WTC11 (cell line): ENCODE results near the gene RAB11FIP3. TPM values are rescaled to one million over a fixed set of nuclear protein-coding genes. Genes with fewer than 3 reads are reported as not detected.
A peak's percentile ranks its signal among the peaks of the same experiment; 100 is the strongest.

Source experiments
- ATAC-seq: fragments of 200-7000 bp; cut with Tn5 transposase; 2 replicates; pipeline ENCODE4 v1.10.0; 2021; ENCODE audit warnings: mild to moderate bottlenecking, moderate library complexity
- CTCF ChIA-PET: fragments of 300-600 bp; sonication (Branson Sonifier 250); formaldehyde crosslinking; loops from one replicate; lab custom pipeline; 2021; ENCODE audit warnings: antibody characterized with exemption; lab: Charles Lee
- POLR2A ChIA-PET: fragments of 350-600 bp; sonication (Branson Sonifier 250); formaldehyde crosslinking; loops from one replicate; lab custom pipeline; 2021; ENCODE audit warnings: antibody characterized with exemption; lab: Charles Lee
- DNase-seq: peaks from one replicate; pipeline ENCODE4 v3.0.0; 2021; ENCODE audit warnings: low spot score
- H3K27ac Mint-ChIP-seq: 2 replicates; pipeline ENCODE4 v1.8.0; 2021; ENCODE audit warnings: mixed read lengths
- H3K27me3 Mint-ChIP-seq: 2 replicates; pipeline ENCODE4 v1.8.0; 2021; ENCODE audit warnings: low read depth, mild to moderate bottlenecking, moderate library complexity, mixed read lengths
- H3K36me3 Mint-ChIP-seq: 2 replicates; pipeline ENCODE4 v1.8.0; 2021; ENCODE audit warnings: mixed read lengths
- H3K4me1 Mint-ChIP-seq: 2 replicates; pipeline ENCODE4 v1.8.0; 2022; ENCODE audit warnings: mixed read lengths
- H3K4me3 Mint-ChIP-seq: 2 replicates; pipeline ENCODE4 v1.8.0; 2021; ENCODE audit warnings: mild to moderate bottlenecking, moderate library complexity, mixed read lengths
- H3K9me3 Mint-ChIP-seq: 2 replicates; pipeline ENCODE4 v1.8.0; 2021; ENCODE audit warnings: mixed read lengths
- AR ChIP-seq: fragments of 250-450 bp; sonication (Bioruptor Pico); IDR thresholded peaks from 2 replicates; pipeline ENCODE4 v1.9.0; 2021; ENCODE audit warnings: mild to moderate bottlenecking
- CREB1 ChIP-seq: sonication (generic); formaldehyde crosslinking; IDR thresholded peaks from 2 replicates; pipeline ENCODE4 v1.8.0; 2023; ENCODE audit warnings: mild to moderate bottlenecking, missing genetic modification reagents
- EMX1 ChIP-seq: fragments of 250-450 bp; sonication (Bioruptor Pico); IDR thresholded peaks from 2 replicates; pipeline ENCODE4 v1.8.0; 2021; ENCODE audit warnings: mild to moderate bottlenecking
- GABPB1 ChIP-seq: sonication (generic); formaldehyde crosslinking; IDR thresholded peaks from 2 replicates; pipeline ENCODE4 v1.8.1; 2023; ENCODE audit warnings: mild to moderate bottlenecking, missing genetic modification reagents
- HMGA2 ChIP-seq: fragments of 250-450 bp; sonication (Bioruptor Pico); IDR thresholded peaks from 2 replicates; pipeline ENCODE4 v1.4.0; 2021; ENCODE audit warnings: mild to moderate bottlenecking, moderate library complexity
- JAZF1 ChIP-seq: fragments of 250-450 bp; sonication (Bioruptor Pico); IDR thresholded peaks from 2 replicates; pipeline ENCODE4 v1.9.0; 2021; ENCODE audit warnings: moderate library complexity, mild to moderate bottlenecking, inconsistent platforms
- MXD4 ChIP-seq: fragments of 250-450 bp; sonication (Bioruptor Pico); IDR thresholded peaks from 2 replicates; pipeline ENCODE4 v1.8.0; 2021; ENCODE audit warnings: mild to moderate bottlenecking, moderate library complexity, borderline replicate concordance
- PRRX2 ChIP-seq: fragments of 250-450 bp; sonication (Bioruptor Pico); IDR thresholded peaks from 2 replicates; pipeline ENCODE4 v1.8.0; 2021; ENCODE audit warnings: mild to moderate bottlenecking
- TCF7 ChIP-seq: sonication (generic); formaldehyde crosslinking; IDR thresholded peaks from 2 replicates; pipeline ENCODE4 v1.8.0; 2022; ENCODE audit warnings: mild to moderate bottlenecking, low read depth, missing genetic modification reagents, moderate library complexity
- ZNF138 ChIP-seq: sonication (generic); formaldehyde crosslinking; conservative IDR thresholded peaks from 2 replicates; pipeline ENCODE4 v1.8.1; 2022; ENCODE audit warnings: mild to moderate bottlenecking, moderate library complexity, missing genetic modification reagents
- ZSCAN18 ChIP-seq: fragments of 250-450 bp; sonication (Bioruptor Pico); IDR thresholded peaks from 2 replicates; pipeline ENCODE4 v2.1.2; 2022; ENCODE audit warnings: mild to moderate bottlenecking, moderate library complexity
- total RNA-seq: library from RNA; stranded (reverse); gene quantifications from 3 replicates; pipeline ENCODE4 v1.2.3, GENCODE V29; 2021
- TF ChIP-seq, protein P1 (sequence below): sonication (generic); formaldehyde crosslinking; IDR thresholded peaks from 2 replicates; pipeline ENCODE4 v1.8.1; 2023; ENCODE audit warnings: mild to moderate bottlenecking, missing genetic modification reagents
- TF ChIP-seq, protein P2 (sequence below): fragments of 250-450 bp; sonication (Bioruptor Pico); IDR thresholded peaks from 2 replicates; pipeline ENCODE4 v1.9.0; 2021; ENCODE audit warnings: moderate library complexity, mild to moderate bottlenecking, inconsistent platforms, borderline replicate concordance
- TF ChIP-seq, protein P3 (sequence below): sonication (generic); formaldehyde crosslinking; IDR thresholded peaks from 2 replicates; pipeline ENCODE4 v1.8.0; 2022; ENCODE audit warnings: missing genetic modification reagents
- TF ChIP-seq, protein P4 (sequence below): sonication (generic); formaldehyde crosslinking; IDR thresholded peaks from 2 replicates; pipeline ENCODE4 v1.8.1; 2023; ENCODE audit warnings: mild to moderate bottlenecking, missing genetic modification reagents
- TF ChIP-seq, protein P5 (sequence below): sonication (generic); formaldehyde crosslinking; IDR thresholded peaks from 2 replicates; pipeline ENCODE4 v1.8.1; 2023; ENCODE audit warnings: mild to moderate bottlenecking, missing genetic modification reagents, moderate library complexity

The RAB11FIP3 gene
- total RNA-seq, 1 experiment from 2014 or later, result 38.6 TPM

- CTCF ChIA-PET, result interaction anchor here (1.1 to 1.2 kb wide), 2 partner anchors 10 to 13 kb away, joined by 3 read pairs; partner anchors contain the start of gene CAPN15
- Mint-ChIP-seq H3K27ac (no peak overlapping the region), H3K36me3 (peaks cover 3% of the 10 kb centered on the region; the same call in 1 of the 2 replicates), H3K4me3 (no peak overlapping the region), H3K9me3 (no peaks in the 10 kb centered on the region), H3K27me3 (no peaks in the 10 kb centered on the region), H3K4me1 (no peaks in the 10 kb centered on the region)
- ATAC-seq, result no peak
- POLR2A ChIA-PET, result no interaction called here
- no peak for DNase-seq
- TF ChIP-seq ZNF138 (CRISPR knock-in tag) (no peak), AR (no peak), JAZF1 (CRISPR knock-in tag) (no peak), EMX1 (CRISPR knock-in tag) (no peak)
These were observed 111.3 kb downstream of the RAB11FIP3 start for GRCh38 chr16:536746-537145.

DNA sequence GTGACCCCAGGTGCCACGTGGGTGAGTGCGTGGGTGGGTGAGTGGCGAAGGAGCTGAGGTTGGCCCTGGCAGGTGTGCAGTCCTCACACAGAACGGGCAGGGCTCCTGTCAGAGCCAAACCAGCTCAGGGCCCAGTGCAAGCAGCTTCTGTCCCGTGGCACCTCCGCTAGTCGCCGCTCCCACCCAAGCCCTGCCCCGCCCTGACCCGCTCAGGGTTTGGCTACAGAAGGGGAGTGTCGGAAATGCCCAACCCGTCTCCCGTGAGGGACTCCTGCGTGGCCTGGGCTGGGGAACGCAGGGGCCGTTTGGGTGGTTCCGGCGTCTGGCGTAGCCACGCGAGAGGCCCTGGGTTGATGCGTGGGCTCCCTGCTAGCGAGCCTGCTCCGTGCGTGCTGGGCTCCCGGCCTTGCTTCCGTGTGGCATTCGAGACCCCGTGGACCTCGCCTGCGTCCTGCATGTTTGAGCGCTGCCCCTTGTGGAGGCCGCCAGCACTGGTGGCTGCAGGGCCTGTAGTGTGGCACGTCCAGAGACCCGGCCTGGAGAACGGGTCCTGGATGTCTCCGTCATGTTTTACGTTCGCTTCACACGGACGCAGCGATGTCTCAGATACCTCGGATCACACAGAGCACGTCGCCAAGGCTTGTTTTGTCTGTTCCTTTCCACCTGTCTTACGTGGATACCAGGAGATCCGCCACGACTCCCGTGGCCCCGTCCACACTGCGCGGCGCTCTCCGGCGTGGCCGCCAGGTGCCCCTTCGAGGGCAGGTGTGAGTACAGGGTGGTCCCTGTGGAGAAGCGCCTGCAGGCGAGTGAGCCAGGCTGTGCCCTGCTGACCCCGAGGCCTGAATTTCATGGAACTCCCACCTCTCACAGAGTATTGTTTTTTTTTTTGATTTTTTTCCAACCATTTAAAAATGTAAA is 112.2 kb downstream of the RAB11FIP3 start:
- TF ChIP-seq, protein P1, sequence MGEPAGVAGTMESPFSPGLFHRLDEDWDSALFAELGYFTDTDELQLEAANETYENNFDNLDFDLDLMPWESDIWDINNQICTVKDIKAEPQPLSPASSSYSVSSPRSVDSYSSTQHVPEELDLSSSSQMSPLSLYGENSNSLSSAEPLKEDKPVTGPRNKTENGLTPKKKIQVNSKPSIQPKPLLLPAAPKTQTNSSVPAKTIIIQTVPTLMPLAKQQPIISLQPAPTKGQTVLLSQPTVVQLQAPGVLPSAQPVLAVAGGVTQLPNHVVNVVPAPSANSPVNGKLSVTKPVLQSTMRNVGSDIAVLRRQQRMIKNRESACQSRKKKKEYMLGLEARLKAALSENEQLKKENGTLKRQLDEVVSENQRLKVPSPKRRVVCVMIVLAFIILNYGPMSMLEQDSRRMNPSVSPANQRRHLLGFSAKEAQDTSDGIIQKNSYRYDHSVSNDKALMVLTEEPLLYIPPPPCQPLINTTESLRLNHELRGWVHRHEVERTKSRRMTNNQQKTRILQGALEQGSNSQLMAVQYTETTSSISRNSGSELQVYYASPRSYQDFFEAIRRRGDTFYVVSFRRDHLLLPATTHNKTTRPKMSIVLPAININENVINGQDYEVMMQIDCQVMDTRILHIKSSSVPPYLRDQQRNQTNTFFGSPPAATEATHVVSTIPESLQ (CRISPR knock-in tag), result no peak
- TF ChIP-seq, protein P2, sequence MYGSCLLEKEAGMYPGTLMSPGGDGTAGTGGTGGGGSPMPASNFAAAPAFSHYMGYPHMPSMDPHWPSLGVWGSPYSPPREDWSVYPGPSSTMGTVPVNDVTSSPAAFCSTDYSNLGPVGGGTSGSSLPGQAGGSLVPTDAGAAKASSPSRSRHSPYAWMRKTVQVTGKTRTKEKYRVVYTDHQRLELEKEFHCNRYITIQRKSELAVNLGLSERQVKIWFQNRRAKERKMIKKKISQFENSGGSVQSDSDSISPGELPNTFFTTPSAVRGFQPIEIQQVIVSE (CRISPR knock-in tag), result no peak
- TF ChIP-seq, all 79 proteins: peak for 0
- peaks cover 3% of the 10 kb centered on the region; the same call in 1 of the 2 replicates for H3K36me3 Mint-ChIP-seq
- H3K4me1 Mint-ChIP-seq, result no peaks in the 10 kb centered on the region
- CTCF ChIA-PET, result interaction anchor here (1.6 kb wide), 1 partner anchor 10 kb away, joined by 4 read pairs; the partner anchor contains the start of gene CAPN15
- POLR2A ChIA-PET, result no interaction called here
- peak; percentile 50 for DNase-seq
- H3K4me3 Mint-ChIP-seq, result no peak overlapping the region
- H3K27me3 Mint-ChIP-seq, result no peaks in the 10 kb centered on the region
- H3K27ac Mint-ChIP-seq, result peak overlapping the region; percentile 72; the same call in 1 of the 2 replicates
- ATAC-seq, result no peak; the same call in 1 of the 2 replicates
- H3K9me3 Mint-ChIP-seq, result no peaks in the 10 kb centered on the region

DNA sequence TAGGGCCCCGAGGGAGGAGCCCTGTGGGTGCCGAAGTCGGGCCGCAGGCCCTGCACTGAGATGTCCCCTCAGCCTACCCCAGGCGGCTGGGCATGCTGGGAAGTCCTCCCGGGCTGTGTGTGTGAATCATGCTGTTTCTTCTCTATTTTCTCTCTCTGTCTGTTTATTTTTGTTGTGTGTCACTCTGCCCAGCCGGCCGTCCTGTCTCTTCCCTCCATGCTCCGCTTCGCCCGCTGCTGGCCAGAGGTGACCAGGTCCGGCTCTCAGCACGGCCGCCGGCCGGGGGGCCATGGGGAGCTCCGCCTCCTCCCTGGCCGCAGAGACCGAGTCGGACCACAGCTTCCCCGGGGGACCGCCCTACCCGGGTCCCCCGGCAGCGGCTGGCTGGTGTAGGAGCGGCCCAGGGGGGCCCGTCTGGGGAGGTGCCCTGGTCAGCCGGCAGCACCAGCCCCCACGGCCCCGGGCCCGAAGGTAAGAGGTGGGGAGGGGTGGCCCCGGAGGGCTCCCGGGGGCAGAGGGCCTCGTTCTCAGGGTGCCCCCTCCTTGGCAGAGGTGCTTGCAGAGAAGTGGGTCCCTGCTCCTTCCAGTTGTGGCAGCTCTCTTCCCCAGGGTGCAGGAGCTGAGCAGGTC is 114.6 kb downstream of the RAB11FIP3 start:
- no peaks in the 10 kb centered on the region for H3K27me3 Mint-ChIP-seq
- POLR2A ChIA-PET, result no interaction called here
- no peaks in the 10 kb centered on the region for H3K4me1 Mint-ChIP-seq
- CTCF ChIA-PET, result interaction anchor here (1.5 to 2.4 kb wide), 4 partner anchors 10 to 60 kb away, joined by 3 to 7 read pairs (median 4); no protein-coding TSS in a partner anchor
- H3K4me3 Mint-ChIP-seq, result no peak overlapping the region
- H3K27ac Mint-ChIP-seq, result no peak overlapping the region
- H3K36me3 Mint-ChIP-seq, result peaks cover 3% of the 10 kb centered on the region; the same call in 1 of the 2 replicates
- H3K9me3 Mint-ChIP-seq, result no peaks in the 10 kb centered on the region
- no peak for DNase-seq
- no peak for ATAC-seq
- no peak for TF ChIP-seq PRRX2 (CRISPR knock-in tag)
- TF ChIP-seq CREB1 (CRISPR knock-in tag), result no peak
- TF ChIP-seq HMGA2 (CRISPR knock-in tag), result no peak
- no peak for TF ChIP-seq MXD4 (CRISPR knock-in tag)
- TF ChIP-seq GABPB1 (CRISPR knock-in tag), result no peak
- TF ChIP-seq TCF7 (CRISPR knock-in tag), result no peak
- TF ChIP-seq, protein P3, sequence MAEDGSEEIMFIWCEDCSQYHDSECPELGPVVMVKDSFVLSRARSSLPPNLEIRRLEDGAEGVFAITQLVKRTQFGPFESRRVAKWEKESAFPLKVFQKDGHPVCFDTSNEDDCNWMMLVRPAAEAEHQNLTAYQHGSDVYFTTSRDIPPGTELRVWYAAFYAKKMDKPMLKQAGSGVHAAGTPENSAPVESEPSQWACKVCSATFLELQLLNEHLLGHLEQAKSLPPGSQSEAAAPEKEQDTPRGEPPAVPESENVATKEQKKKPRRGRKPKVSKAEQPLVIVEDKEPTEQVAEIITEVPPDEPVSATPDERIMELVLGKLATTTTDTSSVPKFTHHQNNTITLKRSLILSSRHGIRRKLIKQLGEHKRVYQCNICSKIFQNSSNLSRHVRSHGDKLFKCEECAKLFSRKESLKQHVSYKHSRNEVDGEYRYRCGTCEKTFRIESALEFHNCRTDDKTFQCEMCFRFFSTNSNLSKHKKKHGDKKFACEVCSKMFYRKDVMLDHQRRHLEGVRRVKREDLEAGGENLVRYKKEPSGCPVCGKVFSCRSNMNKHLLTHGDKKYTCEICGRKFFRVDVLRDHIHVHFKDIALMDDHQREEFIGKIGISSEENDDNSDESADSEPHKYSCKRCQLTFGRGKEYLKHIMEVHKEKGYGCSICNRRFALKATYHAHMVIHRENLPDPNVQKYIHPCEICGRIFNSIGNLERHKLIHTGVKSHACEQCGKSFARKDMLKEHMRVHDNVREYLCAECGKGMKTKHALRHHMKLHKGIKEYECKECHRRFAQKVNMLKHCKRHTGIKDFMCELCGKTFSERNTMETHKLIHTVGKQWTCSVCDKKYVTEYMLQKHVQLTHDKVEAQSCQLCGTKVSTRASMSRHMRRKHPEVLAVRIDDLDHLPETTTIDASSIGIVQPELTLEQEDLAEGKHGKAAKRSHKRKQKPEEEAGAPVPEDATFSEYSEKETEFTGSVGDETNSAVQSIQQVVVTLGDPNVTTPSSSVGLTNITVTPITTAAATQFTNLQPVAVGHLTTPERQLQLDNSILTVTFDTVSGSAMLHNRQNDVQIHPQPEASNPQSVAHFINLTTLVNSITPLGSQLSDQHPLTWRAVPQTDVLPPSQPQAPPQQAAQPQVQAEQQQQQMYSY (CRISPR knock-in tag), result no peak
- no peak for TF ChIP-seq ZSCAN18
- TF ChIP-seq, protein P4, sequence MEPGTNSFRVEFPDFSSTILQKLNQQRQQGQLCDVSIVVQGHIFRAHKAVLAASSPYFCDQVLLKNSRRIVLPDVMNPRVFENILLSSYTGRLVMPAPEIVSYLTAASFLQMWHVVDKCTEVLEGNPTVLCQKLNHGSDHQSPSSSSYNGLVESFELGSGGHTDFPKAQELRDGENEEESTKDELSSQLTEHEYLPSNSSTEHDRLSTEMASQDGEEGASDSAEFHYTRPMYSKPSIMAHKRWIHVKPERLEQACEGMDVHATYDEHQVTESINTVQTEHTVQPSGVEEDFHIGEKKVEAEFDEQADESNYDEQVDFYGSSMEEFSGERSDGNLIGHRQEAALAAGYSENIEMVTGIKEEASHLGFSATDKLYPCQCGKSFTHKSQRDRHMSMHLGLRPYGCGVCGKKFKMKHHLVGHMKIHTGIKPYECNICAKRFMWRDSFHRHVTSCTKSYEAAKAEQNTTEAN (CRISPR knock-in tag), result no peak
- TF ChIP-seq, protein P5, sequence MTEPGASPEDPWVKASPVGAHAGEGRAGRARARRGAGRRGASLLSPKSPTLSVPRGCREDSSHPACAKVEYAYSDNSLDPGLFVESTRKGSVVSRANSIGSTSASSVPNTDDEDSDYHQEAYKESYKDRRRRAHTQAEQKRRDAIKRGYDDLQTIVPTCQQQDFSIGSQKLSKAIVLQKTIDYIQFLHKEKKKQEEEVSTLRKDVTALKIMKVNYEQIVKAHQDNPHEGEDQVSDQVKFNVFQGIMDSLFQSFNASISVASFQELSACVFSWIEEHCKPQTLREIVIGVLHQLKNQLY (CRISPR knock-in tag), result no peak
